PC-9 (cell line): ENCODE measurements around the gene SLC25A24. TPM values are rescaled to one million over a fixed set of nuclear protein-coding genes. Genes with fewer than 3 reads are reported as not detected.
"Not testable (repeated sequence)": the region's sequence is repeated elsewhere in the genome, so short reads cannot be mapped to it uniquely, and the experiment has no call there.

ENCODE experiments used
- BruUV-seq: library from RNA; stranded (reverse); fragments of 400-500 nt; replicated peaks from 2 replicates; lab custom pipeline; 2021; lab: Mats Ljungman, UMichigan
- CTCF ChIA-PET: fragments of 300-600 bp; sonication (Branson Sonifier 250); formaldehyde crosslinking; loops from one replicate; lab custom pipeline; 2022; ENCODE audit warnings: antibody characterized with exemption; lab: Charles Lee
- POLR2A ChIA-PET: fragments of 300-600 bp; sonication (Branson Sonifier 250); formaldehyde crosslinking; loops from one replicate; lab custom pipeline; 2022; ENCODE audit warnings: antibody characterized with exemption; ENCODE audit not compliant: unreplicated experiment; lab: Charles Lee
- DNase-seq, 2 experiments: peaks; one replicate each; pipeline versions ENCODE4 v3.0.0 to v3.0.0-alpha.2; 2015 to 2022; ENCODE audit warnings: mixed read lengths in 1 of 2
- H2AFZ ChIP-seq: fragments of 200-600 bp; sonication (generic); 2 replicates; pipeline ENCODE4 v1.8.1; 2017; ENCODE audit warnings: antibody characterized with exemption
- H3F3A ChIP-seq: fragments of 200-600 bp; sonication (generic); 2 replicates; pipeline ENCODE4 v1.8.1; 2017; ENCODE audit warnings: antibody characterized with exemption, mild to moderate bottlenecking, low read depth; ENCODE audit not compliant: insufficient read depth
- H3K27ac ChIP-seq: fragments of 200-600 bp; sonication (generic); 2 replicates; pipeline ENCODE4 v1.6.1; 2016; ENCODE audit warnings: mixed run types
- H3K27me3 ChIP-seq: fragments of 200-600 bp; sonication (generic); 2 replicates; pipeline ENCODE4 v1.6.1; 2016; ENCODE audit warnings: low read depth, mixed run types; ENCODE audit not compliant: insufficient read depth
- H3K36me3 ChIP-seq: fragments of 200-600 bp; sonication (generic); 2 replicates; pipeline ENCODE4 v1.6.1; 2016; ENCODE audit warnings: low read depth, mixed run types
- H3K4me1 ChIP-seq: fragments of 200-600 bp; sonication (generic); replicated peaks from 2 replicates; pipeline ENCODE4 v1.6.1; 2016; ENCODE audit warnings: mixed run types; ENCODE audit not compliant: insufficient read depth
- H3K4me2 ChIP-seq: fragments of 200-600 bp; sonication (generic); 2 replicates; pipeline ENCODE4 v1.6.1; 2017; ENCODE audit warnings: mixed run types
- H3K4me3 ChIP-seq: fragments of 200-600 bp; sonication (generic); 2 replicates; pipeline ENCODE4 v1.6.1; 2016; ENCODE audit warnings: mixed run types
- H3K79me2 ChIP-seq: fragments of 200-600 bp; sonication (generic); 2 replicates; pipeline ENCODE4 v1.6.1; 2017; ENCODE audit warnings: low read depth, mixed run types
- H3K9me2 ChIP-seq: fragments of 200-600 bp; sonication (generic); 2 replicates; pipeline ENCODE4 v1.8.1; 2017; ENCODE audit warnings: mild to moderate bottlenecking; ENCODE audit not compliant: insufficient read depth
- H3K9me3 ChIP-seq: fragments of 200-600 bp; sonication (generic); 2 replicates; pipeline ENCODE4 v1.8.1; 2016; ENCODE audit warnings: low read depth; ENCODE audit not compliant: insufficient read depth
- H4K20me1 ChIP-seq: fragments of 200-600 bp; sonication (generic); 2 replicates; pipeline ENCODE4 v1.8.1; 2017; ENCODE audit not compliant: insufficient read depth
- EZH2 ChIP-seq: fragments of 200-600 bp; sonication (generic); IDR thresholded peaks from 2 replicates; pipeline ENCODE4 v1.8.0; 2017; ENCODE audit warnings: antibody characterized with exemption, low read depth
- intact Hi-C: fragments of 100-400 bp; cut with micrococcal nuclease; formaldehyde crosslinking; loops from one replicate; pipeline ENCODE4 v1.10.0; 2022; ENCODE audit not compliant: unreplicated experiment
- total RNA-seq: library from RNA; stranded (reverse); gene quantifications from 2 replicates; pipeline ENCODE4 v1.2.3, GENCODE V29; 2021
- TF ChIP-seq, protein P1 (sequence below): fragments of 200-600 bp; sonication (generic); conservative IDR thresholded peaks from 2 replicates; pipeline ENCODE4 v1.6.1; 2017; ENCODE audit warnings: mixed run types, antibody characterized with exemption, mild to moderate bottlenecking, moderate library complexity

Gene SLC25A24
- total RNA-seq, 1 experiment from 2014 or later: 60.5 TPM

GRCh38 chr1:108140177-108140576 lies 60.0 kb downstream of the SLC25A24 start:
- Histone ChIP-seq H3K79me2 (no peaks in the 10 kb centered on the region), H3K4me1 (no peaks in the 10 kb centered on the region), H3K4me3 (no peak overlapping the region), H3K4me2 (no peak overlapping the region), H3K36me3 (peaks cover 61% of the 10 kb centered on the region), H4K20me1 (no peaks in the 10 kb centered on the region), H3F3A (peaks cover 9% of the 10 kb centered on the region; the same call in 1 of the 2 replicates), H2AFZ (no peak overlapping the region), H3K9me3 (peaks cover 7% of the 10 kb centered on the region; the same call in 1 of the 2 replicates), H3K9me2 (no peaks in the 10 kb centered on the region), H3K27ac (no peak overlapping the region), H3K27me3 (no peaks in the 10 kb centered on the region)
- CTCF ChIA-PET: no interaction called here
- intact Hi-C loops: loop anchor here (10.0 kb wide), 1 partner anchor 755 kb away; no protein-coding TSS in a partner anchor
- no peak for DNase-seq
- no TSS peak for BruUV-seq
- POLR2A ChIA-PET: no interaction called here
- TF ChIP-seq EZH2: no peak
- TF ChIP-seq, protein P1, sequence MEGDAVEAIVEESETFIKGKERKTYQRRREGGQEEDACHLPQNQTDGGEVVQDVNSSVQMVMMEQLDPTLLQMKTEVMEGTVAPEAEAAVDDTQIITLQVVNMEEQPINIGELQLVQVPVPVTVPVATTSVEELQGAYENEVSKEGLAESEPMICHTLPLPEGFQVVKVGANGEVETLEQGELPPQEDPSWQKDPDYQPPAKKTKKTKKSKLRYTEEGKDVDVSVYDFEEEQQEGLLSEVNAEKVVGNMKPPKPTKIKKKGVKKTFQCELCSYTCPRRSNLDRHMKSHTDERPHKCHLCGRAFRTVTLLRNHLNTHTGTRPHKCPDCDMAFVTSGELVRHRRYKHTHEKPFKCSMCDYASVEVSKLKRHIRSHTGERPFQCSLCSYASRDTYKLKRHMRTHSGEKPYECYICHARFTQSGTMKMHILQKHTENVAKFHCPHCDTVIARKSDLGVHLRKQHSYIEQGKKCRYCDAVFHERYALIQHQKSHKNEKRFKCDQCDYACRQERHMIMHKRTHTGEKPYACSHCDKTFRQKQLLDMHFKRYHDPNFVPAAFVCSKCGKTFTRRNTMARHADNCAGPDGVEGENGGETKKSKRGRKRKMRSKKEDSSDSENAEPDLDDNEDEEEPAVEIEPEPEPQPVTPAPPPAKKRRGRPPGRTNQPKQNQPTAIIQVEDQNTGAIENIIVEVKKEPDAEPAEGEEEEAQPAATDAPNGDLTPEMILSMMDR: no peak

GRCh38 chr1:108139555-108139954 lies 60.6 kb downstream of the SLC25A24 start:
- H3K4me3 ChIP-seq, H3K4me2 ChIP-seq, H3F3A ChIP-seq, H4K20me1 ChIP-seq, BruUV-seq, H3K79me2 ChIP-seq, H3K9me3 ChIP-seq, intact Hi-C loops, H3K9me2 ChIP-seq, POLR2A ChIA-PET, CTCF ChIA-PET, H2AFZ ChIP-seq, DNase-seq, H3K27ac ChIP-seq, H3K27me3 ChIP-seq, H3K4me1 ChIP-seq: not testable (repeated sequence)
- H3K36me3 ChIP-seq: peaks cover 61% of the 10 kb centered on the region

DNA sequence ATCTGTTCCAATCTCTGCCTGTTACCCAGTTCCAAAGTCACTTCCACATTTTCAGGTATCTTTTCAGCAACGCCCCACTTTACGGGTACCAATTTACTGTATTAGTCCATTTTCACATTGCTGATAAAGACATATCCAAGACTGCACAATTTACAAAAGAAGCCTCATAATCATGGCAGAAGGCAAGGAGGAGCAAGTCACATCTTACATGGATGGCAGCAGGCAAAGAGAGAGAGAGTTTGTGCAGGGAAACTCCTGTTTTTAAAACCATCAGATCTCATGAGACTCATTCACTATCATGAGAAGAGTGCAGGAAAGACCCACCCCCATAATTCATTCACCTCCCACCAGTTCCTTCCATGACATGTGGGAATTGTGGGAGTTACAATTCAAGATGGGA lies 67.0 kb downstream of the SLC25A24 start:
- H3K4me3 ChIP-seq, H3K27ac ChIP-seq, H4K20me1 ChIP-seq, H3F3A ChIP-seq, POLR2A ChIA-PET, H3K9me2 ChIP-seq, H3K4me1 ChIP-seq, DNase-seq, H3K27me3 ChIP-seq, H3K79me2 ChIP-seq, H2AFZ ChIP-seq, intact Hi-C loops, H3K9me3 ChIP-seq, H3K4me2 ChIP-seq, CTCF ChIA-PET, BruUV-seq: not testable (repeated sequence)
- peaks cover 30% of the 10 kb centered on the region for H3K36me3 ChIP-seq

DNA sequence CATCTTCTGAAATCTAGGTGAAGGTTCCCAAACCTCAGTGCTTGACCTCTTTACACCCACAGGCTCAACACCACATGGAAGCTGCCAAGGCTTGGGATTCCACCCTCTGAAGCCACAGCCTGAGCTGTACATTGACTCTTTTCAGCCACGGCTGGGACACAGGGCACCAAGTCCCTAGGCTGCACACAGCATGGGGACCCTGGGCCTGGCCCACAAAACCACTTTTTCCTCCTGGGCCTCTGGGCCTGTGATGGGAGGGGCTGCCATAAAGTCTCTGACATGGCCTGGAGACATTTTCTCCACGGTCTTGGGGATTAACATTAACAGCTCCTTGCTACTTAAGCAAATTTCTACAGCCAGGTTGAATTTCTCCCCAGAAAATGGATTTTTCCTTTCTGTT lies 67.8 kb downstream of the SLC25A24 start:
- CTCF ChIA-PET, H3K79me2 ChIP-seq, H3K27me3 ChIP-seq, BruUV-seq, intact Hi-C loops, H2AFZ ChIP-seq, DNase-seq, H4K20me1 ChIP-seq, H3K4me2 ChIP-seq, H3K4me1 ChIP-seq, H3K27ac ChIP-seq, POLR2A ChIA-PET, H3K9me3 ChIP-seq, H3K4me3 ChIP-seq, H3F3A ChIP-seq, H3K9me2 ChIP-seq: not testable (repeated sequence)
- H3K36me3 ChIP-seq: peaks cover 23% of the 10 kb centered on the region

DNA sequence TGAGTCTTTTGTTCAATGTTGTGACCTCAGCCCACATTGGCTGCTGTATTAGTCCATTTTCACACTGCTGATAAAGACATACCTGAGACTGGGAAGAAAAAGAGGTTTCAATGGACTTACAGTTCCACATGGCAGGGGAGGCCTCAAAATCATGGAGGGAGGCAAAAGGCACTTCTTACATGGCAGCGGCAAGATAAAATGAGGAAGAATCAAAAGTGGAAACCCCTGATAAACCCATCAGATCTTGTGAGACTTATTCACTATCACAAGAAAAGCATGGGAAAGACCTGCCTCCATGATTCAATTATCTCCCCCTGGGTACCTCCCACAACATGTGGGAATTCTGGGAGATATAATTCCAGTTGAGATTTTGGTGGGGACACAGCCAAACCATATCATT lies 68.9 kb downstream of the SLC25A24 start:
- H3K9me3 ChIP-seq, H3K27me3 ChIP-seq, H3K79me2 ChIP-seq, H3F3A ChIP-seq, POLR2A ChIA-PET, H3K27ac ChIP-seq, H3K9me2 ChIP-seq, H4K20me1 ChIP-seq, H3K4me2 ChIP-seq, H3K4me3 ChIP-seq, H3K4me1 ChIP-seq, DNase-seq, CTCF ChIA-PET, H2AFZ ChIP-seq, intact Hi-C loops, BruUV-seq: not testable (repeated sequence)
- peaks cover 19% of the 10 kb centered on the region for H3K36me3 ChIP-seq
